Brain microvascular endothelial cell (primary cell): ENCODE data around the gene ZNF891.

ENCODE experiments used
- DNase-seq: peaks from one replicate; pipeline ENCODE4 v3.0.0-alpha.2; 2020
- H3K27ac ChIP-seq: fragments of 250-450 bp; sonication (Bioruptor Pico); 2 replicates; pipeline ENCODE4 v1.5.1; 2020; ENCODE audit warnings: mild to moderate bottlenecking, moderate library complexity
- H3K27me3 ChIP-seq: fragments of 250-450 bp; sonication (Bioruptor Pico); replicated peaks from 2 replicates; pipeline ENCODE4 v1.5.1; 2020; ENCODE audit warnings: mild to moderate bottlenecking
- H3K36me3 ChIP-seq: fragments of 250-450 bp; sonication (Bioruptor Pico); replicated peaks from 2 replicates; pipeline ENCODE4 v1.5.1; 2020; ENCODE audit warnings: mild to moderate bottlenecking
- H3K4me3 ChIP-seq: 2 replicates; pipeline ENCODE4 v1.5.1; 2011; ENCODE audit warnings: low read depth, mild to moderate bottlenecking, control low read depth, low read length, moderate library complexity
- in situ Hi-C: cut with HindIII; loops from 2 replicates; pipeline ENCODE4 v1.10.0; 2017; ENCODE audit warnings: low sequenced_read_pairs, low pct_ligation_motif_present
- TF ChIP-seq, protein P1 (sequence below): IDR thresholded peaks from 2 replicates; pipeline ENCODE4 v1.5.1; 2011; ENCODE audit warnings: low read depth, mild to moderate bottlenecking, moderate library complexity, low read length, control low read depth, inconsistent platforms; ENCODE audit errors: missing control alignments

The ZNF891 gene

DNA sequence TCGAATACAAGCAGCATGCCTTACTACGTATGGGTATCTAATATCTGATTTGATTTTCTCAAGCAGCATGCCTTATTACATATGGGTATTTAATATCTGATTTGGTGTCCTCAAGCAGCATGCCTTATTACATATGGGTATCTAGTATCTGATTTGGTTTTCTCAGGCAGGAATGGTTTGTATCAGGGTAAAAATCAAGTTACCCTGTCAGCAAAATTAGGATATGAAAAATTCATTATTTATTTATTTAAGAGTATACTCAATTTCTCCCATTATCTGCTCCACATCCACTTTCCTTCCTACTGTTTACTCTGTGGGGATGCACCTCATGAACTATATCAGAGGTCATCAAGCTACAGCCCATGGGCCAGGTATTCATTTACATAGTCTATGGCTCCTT lies 21.9 kb downstream of the ZNF891 start:
- TF ChIP-seq, protein P1, sequence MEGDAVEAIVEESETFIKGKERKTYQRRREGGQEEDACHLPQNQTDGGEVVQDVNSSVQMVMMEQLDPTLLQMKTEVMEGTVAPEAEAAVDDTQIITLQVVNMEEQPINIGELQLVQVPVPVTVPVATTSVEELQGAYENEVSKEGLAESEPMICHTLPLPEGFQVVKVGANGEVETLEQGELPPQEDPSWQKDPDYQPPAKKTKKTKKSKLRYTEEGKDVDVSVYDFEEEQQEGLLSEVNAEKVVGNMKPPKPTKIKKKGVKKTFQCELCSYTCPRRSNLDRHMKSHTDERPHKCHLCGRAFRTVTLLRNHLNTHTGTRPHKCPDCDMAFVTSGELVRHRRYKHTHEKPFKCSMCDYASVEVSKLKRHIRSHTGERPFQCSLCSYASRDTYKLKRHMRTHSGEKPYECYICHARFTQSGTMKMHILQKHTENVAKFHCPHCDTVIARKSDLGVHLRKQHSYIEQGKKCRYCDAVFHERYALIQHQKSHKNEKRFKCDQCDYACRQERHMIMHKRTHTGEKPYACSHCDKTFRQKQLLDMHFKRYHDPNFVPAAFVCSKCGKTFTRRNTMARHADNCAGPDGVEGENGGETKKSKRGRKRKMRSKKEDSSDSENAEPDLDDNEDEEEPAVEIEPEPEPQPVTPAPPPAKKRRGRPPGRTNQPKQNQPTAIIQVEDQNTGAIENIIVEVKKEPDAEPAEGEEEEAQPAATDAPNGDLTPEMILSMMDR, result no peak
- Histone ChIP-seq H3K27ac (no peak overlapping the region), H3K27me3 (no peaks in the 10 kb centered on the region), H3K4me3 (no peak overlapping the region), H3K36me3 (peaks cover 33% of the 10 kb centered on the region)
- in situ Hi-C loops, result no loop called here
- DNase-seq, result no peak

DNA sequence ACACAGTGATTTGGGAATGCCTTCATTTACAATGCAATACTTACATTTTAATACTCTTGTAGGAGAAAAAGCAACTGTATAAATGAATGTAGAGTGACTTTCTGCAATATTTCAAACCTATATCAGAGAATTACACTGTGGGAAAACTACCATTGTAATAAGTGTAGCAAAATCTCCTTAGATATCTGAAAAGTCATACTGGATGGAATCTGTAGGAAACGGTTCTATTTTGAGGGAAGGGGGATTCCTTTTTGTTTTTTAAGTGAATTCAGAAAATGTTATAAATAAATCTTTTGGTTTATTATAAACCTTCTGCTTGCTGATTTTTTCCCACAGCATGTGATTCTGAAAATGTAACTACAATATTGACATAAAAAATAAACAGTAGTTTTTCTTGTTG lies 23.0 kb downstream of the ZNF891 start:
- Histone ChIP-seq H3K27me3 (no peaks in the 10 kb centered on the region), H3K27ac (no peak overlapping the region), H3K4me3 (no peak overlapping the region), H3K36me3 (peaks cover 41% of the 10 kb centered on the region)
- in situ Hi-C loops, result no loop called here
- no peak for DNase-seq
- TF ChIP-seq, protein P1, result no peak

DNA sequence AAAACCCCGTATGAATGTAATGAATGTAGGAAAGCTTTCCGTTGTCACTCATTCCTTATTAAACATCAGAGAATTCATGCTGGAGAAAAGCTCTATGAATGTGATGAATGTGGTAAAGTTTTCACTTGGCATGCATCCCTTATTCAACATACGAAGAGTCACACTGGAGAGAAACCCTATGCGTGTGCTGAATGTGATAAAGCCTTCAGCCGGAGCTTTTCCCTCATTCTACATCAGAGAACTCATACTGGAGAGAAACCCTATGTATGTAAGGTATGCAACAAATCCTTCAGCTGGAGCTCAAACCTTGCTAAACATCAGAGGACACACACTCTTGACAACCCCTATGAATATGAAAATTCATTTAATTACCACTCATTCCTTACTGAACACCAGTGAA lies 23.8 kb downstream of the ZNF891 start:
- no peak for DNase-seq
- Histone ChIP-seq H3K4me3 (no peak overlapping the region), H3K27me3 (no peaks in the 10 kb centered on the region), H3K36me3 (peaks cover 49% of the 10 kb centered on the region), H3K27ac (no peak overlapping the region)
- in situ Hi-C loops, result no loop called here
- TF ChIP-seq, protein P1, result no peak

DNA sequence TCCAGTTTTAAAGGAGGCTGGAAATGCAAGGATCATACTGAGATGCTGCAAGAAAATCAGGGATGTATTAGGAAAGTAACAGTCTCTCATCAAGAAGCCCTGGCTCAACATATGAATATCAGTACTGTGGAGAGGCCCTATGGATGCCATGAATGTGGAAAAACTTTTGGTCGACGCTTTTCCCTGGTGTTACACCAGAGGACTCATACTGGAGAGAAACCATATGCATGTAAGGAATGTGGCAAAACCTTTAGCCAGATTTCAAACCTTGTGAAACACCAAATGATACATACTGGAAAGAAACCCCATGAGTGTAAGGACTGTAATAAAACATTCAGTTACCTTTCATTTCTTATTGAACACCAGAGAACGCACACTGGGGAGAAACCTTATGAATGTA lies 24.5 kb downstream of the ZNF891 start:
- Histone ChIP-seq H3K4me3 (no peak overlapping the region), H3K36me3 (peaks cover 53% of the 10 kb centered on the region), H3K27me3 (no peaks in the 10 kb centered on the region), H3K27ac (no peak overlapping the region)
- TF ChIP-seq, protein P1, result no peak
- DNase-seq, result no peak
- in situ Hi-C loops, result no loop called here

DNA sequence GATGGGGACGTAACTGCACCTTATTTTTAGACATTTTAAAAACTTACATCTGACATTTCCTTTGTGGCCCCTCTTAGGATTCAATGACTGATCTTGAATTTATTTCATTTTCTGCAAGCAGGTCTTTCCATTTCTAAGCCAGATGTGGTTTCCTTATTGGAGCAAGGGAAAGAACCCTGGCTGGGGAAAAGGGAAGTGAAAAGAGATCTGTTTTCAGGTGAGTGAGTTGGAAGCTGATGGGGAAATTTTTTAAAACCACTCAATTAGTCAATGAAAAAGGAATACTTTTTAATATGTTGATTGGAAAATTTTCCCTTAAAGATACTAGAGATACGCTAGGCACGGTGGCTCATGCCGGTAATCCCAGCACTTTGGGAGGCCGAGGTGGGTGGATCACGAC lies 46.7 kb downstream of the ZNF891 start:
- no peak for DNase-seq
- Histone ChIP-seq H3K4me3 (no peak overlapping the region), H3K27ac (no peak overlapping the region), H3K27me3 (no peaks in the 10 kb centered on the region), H3K36me3 (peaks cover 55% of the 10 kb centered on the region)
- in situ Hi-C loops, result no loop called here
- TF ChIP-seq, protein P1, result no peak

DNA sequence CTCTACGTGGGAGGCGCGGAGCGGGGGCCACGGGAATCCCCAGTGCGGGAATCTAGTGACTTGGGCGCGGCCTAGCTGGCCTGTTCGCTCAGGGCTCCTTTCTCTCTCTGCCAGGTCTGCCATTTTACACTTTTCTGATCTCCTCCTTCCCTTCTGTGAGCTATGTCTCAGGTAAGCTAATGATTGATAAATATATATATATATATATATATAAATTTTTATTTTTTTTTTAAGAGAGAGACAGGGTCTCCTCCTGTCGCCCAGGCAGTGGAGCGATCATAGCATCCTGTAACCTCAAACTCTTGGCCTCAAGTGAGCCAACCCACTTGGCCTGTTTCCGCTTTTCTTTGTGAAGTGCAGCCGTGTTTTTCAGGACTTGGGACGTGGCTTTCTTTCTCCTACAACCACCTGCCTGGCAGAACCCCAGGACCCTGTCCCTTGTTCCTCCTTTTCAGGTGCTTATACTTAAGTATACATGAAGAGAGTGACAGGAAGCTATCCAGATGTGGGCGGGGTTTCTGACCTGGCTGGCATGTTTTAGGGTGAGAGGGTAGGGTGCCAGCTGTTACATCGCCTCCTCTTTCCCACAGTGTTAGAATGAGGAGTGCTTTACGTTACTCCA lies 48.8 kb downstream of the ZNF891 start:
- no peaks in the 10 kb centered on the region for H3K27me3 ChIP-seq
- peaks cover 38% of the 10 kb centered on the region for H3K36me3 ChIP-seq
- TF ChIP-seq, protein P1, result no peak
- in situ Hi-C loops, result no loop called here
- no peak for DNase-seq
- peak overlapping the region; percentile 99 for H3K27ac ChIP-seq
- H3K4me3 ChIP-seq, result peak overlapping the region; percentile 92
